GM10248 (cell line): ENCODE measurements around the gene ANKS1A.

Experiments used
- CTCF ChIA-PET: fragments of 300-600 bp; sonication (Branson Sonifier 250); formaldehyde crosslinking; extraction: SDS; loops from one replicate; lab custom pipeline; 2021; ENCODE audit warnings: antibody characterized with exemption; lab: Yijun Ruan, JAX
- POLR2A ChIA-PET: fragments of 350-650 bp; sonication (Branson Sonifier 250); formaldehyde crosslinking; extraction: SDS; loops from one replicate; lab custom pipeline; 2020; ENCODE audit warnings: antibody characterized with exemption; lab: Yijun Ruan, JAX
- DNase-seq: peaks from one replicate; pipeline ENCODE4 v3.0.0; 2012; ENCODE audit errors: extremely low spot score
- TF ChIP-seq, protein P1 (sequence below): IDR thresholded peaks from 2 replicates; pipeline ENCODE4 v1.5.1; 2012; ENCODE audit warnings: mild to moderate bottlenecking, low read depth; ENCODE audit errors: extremely low read depth, missing control alignments, control extremely low read depth

Gene ANKS1A

DNA sequence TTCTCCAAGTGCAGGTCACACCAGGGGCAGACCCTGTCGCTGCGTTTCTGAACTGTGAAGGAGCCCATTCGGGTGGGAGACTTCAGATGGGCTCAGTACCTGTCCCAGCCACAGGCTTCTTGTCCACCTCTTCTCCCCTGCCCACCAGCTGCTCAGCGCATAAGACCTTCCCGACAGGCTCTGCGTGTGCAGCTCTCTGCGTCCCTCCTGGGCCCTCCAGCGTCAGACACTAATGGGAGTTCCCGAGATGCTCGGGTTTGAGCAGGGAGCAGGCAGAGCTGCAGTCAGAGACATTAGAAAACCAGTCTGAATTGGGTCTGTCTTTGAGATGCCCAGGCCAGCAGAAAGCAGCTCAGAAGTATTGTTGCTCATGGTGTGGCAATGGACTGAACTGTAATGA, 201.7 kb downstream of the ANKS1A start:
- POLR2A ChIA-PET, result no interaction called here
- no peak for DNase-seq
- TF ChIP-seq, protein P1, sequence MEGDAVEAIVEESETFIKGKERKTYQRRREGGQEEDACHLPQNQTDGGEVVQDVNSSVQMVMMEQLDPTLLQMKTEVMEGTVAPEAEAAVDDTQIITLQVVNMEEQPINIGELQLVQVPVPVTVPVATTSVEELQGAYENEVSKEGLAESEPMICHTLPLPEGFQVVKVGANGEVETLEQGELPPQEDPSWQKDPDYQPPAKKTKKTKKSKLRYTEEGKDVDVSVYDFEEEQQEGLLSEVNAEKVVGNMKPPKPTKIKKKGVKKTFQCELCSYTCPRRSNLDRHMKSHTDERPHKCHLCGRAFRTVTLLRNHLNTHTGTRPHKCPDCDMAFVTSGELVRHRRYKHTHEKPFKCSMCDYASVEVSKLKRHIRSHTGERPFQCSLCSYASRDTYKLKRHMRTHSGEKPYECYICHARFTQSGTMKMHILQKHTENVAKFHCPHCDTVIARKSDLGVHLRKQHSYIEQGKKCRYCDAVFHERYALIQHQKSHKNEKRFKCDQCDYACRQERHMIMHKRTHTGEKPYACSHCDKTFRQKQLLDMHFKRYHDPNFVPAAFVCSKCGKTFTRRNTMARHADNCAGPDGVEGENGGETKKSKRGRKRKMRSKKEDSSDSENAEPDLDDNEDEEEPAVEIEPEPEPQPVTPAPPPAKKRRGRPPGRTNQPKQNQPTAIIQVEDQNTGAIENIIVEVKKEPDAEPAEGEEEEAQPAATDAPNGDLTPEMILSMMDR, result no peak
- CTCF ChIA-PET, result interaction anchor here (1.0 to 2.4 kb wide), 3 partner anchors 12 to 104 kb away, joined by 3 to 8 read pairs (median 3); no protein-coding TSS in a partner anchor

DNA sequence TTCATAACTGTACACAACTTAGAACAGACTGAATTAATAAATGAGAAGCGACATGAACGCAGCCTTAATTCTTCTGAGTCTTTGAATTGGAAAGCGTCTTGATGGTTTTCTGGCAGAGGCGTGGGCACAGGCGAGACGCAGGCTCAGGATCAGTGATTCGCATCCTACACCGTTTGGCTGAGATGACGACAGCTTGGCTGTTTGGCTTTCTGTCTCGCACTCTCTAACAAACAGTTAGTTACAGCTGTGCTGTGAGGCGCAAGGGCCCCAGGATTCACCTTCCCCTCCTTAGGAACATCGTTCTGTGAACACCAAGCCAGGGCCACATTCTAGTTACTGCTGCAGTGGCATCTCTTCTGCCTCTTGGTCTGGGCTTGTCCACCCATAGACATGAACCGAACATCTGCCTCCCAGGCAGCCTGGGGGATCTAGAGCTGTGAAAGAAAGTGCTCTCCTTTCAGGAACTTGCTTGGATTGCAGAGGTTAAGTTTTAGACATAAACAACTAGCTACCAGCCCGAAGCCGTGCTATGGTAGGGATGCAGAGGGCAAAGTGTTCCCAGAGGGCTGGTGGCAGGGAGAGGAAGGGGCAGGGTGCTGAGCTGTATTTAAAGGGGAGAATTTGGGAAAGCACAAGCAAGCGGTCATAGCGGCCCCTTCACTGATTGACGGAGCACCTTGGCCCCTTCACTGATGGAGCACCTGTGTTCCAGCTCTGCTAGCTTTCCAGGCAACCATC, 202.5 kb downstream of the ANKS1A start:
- DNase-seq, result no peak
- ChIA-PET POLR2A (interaction anchor here (0.6 kb wide), 2 partner anchors 116 to 259 kb away, joined by 3 to 7 read pairs; no protein-coding TSS in a partner anchor), CTCF (interaction anchor here (0.9 to 2.4 kb wide), 2 partner anchors 11 to 15 kb away, joined by 3 to 8 read pairs; no protein-coding TSS in a partner anchor)
- TF ChIP-seq, protein P1, result no peak

DNA sequence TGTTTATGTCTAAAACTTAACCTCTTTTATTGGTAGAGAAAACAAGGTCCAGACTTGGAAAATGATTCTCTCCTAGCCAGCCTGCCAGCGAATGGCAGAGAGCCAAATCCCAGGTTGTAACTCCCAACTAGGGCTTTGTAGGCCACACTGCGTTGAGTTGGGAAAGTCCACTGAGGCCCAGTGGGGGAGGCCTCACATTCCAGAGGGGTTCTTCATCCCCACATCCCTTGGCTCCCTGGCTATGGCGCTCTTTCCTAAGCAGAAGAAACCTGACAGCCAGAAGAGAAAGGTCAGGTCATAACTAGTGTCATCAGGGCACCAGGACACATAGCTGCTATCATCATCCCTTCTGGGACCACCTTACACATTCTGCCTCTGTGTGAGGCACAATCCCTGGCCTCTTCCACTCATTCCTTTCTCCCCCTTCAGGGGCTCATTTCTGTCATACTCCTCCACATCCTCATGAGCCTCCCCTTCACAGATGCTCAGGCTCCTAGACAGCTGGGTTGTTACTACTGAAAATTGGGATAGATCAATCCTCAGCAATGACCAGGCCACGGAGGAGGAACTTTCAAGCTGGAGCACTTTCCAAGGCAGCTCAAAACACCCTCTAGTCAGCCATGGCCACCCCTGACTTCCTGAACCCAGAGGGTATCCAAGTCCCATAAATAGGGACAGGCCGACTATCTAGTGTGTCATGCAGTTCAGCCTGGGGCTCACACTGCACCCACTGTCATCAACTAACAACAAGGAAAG, 203.5 kb downstream of the ANKS1A start:
- CTCF ChIA-PET, result interaction anchor here (0.9 to 2.4 kb wide), 4 partner anchors 10 to 106 kb away, joined by 3 to 8 read pairs (median 5); no protein-coding TSS in a partner anchor
- TF ChIP-seq, protein P1, result no peak
- POLR2A ChIA-PET, result no interaction called here
- no peak for DNase-seq

DNA sequence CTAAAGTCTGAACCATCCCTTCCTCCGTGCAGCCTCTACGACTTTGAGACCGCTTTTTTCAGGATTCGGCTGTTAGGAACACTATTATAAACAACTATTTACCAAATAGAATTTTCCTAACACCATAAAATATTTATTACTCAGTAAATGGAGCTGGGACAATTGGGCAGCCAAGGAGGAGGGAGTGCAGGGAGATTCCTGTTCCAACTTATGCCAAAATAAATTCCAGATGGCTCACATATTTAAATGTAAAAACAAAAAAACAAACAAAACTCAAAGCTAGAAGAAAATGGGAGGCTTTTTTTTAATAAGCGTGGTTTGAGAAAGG, 204.0 kb downstream of the ANKS1A start:
- no peak for DNase-seq
- ChIA-PET CTCF (interaction anchor here (0.9 to 2.4 kb wide), 4 partner anchors 9 to 106 kb away, joined by 3 to 8 read pairs (median 5); no protein-coding TSS in a partner anchor), POLR2A (no interaction called here)
- TF ChIP-seq, protein P1, result no peak

DNA sequence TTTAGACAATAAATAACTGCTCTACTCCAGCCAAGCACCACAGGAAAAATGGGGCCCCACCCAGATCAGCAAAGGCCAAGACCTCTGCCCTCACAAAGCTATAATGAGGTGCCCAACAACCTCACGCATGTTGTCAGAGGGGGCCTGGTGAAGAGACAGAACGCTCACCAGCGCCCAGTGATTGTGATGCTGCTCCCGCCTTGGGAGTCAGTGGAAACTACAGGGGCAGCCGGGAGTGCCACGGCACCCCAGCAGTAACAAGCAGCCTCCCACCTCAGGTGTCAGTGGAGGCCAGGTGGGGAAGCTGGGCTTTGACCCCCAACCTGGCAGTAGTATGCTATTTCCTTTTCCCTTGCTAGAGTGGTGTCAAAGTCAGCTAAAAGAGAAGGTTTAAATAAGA, 204.7 kb downstream of the ANKS1A start:
- ChIA-PET POLR2A (no interaction called here), CTCF (interaction anchor here (1.8 kb wide), 1 partner anchor 107 kb away, joined by 5 read pairs; no protein-coding TSS in a partner anchor)
- no peak for DNase-seq
- TF ChIP-seq, protein P1, result no peak

DNA sequence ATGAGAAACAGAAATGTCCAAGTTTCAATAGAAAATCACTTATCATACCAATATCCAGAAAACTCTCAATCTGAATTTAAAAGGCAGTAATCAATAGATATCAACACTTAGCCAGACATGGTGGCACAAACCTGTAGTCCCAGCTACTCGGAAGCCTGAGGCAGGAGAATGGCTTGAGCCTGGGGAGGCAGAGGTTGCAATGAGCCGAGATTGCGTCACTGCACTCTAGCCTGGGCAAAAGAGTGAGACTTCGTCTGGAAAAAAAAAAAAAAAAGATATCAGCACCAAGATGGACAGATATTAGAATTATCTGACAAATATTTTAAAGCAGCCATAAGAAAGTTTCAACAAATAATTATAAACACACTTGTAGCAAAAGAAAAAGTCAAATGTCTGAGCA, 205.1 kb downstream of the ANKS1A start:
- TF ChIP-seq, protein P1, result no peak
- DNase-seq, result no peak
- ChIA-PET CTCF (no interaction called here), POLR2A (no interaction called here)
